ENCODE measurements around the gene SPATA3.
"Not testable (repeated sequence)": the region's sequence is repeated elsewhere in the genome, so short reads cannot be mapped to it uniquely, and the experiment has no call there.

Gene SPATA3

DNA sequence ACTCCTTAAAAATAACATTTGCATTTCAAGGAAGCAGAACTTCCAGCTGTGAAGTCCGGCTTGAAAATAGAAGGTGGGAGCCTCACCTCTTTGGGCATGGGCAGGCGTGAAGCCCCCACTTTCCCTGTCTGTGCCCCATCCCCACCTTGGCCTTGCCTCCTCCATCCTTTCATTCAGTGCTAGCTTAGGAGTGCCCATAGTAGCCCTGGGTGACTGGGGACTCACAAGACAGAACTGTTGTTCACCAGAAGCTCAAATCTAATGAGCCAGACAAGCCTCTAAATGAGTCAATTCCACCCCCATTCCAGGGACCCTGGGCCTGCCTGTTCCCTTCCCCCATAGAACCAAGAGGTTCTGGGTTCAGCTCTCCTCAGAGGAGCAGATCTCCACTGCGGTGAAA, 20.0 kb downstream of the SPATA3 start:
- no peak overlapping the region for H3K4me3 Mint-ChIP-seq
- peaks cover 30% of the 10 kb centered on the region for H3K27me3 Mint-ChIP-seq (ENCODE audit: low read depth)
- no peaks in the 10 kb centered on the region for H3K4me1 Mint-ChIP-seq (ENCODE audit: low read depth)
- H3K9me3 Mint-ChIP-seq, result no peaks in the 10 kb centered on the region
- no peaks in the 10 kb centered on the region for H3K36me3 Mint-ChIP-seq (ENCODE audit: low read depth)
- no peak overlapping the region for H3K27ac Mint-ChIP-seq

DNA sequence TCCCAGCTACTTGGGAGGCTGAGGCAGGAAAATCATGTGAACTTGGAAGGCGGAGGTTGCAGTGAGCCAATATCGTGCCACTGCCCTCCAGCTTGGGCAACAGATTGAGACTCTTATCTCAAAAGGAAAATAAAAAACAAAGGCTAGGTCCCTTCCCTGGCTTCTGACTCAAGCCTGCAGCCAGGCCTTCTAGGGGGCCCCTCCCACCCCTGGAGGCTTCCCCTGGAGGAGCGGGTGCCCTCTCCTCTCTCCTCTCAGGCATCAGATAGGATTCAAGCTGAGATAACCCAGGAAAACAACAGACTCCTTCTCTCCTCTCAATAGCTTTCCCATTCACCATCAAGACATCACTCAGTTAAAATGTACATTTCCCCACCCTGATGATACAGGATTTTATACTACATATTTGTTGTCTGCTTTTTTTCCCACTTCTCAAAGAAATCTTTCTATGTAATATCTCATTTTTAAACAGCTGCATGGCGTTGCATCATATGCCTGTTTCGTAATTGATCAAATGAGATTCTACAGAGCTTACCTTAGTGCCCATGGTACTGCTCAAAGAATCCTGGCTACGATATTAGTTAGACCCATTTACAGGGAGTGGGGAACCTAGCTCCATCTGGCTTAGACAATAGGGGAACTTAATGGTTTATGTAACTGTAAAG, 20.8 kb downstream of the SPATA3 start:
- Mint-ChIP-seq H3K4me3 (no peak overlapping the region), H3K4me1 (ENCODE audit: low read depth) (no peaks in the 10 kb centered on the region), H3K27me3 (ENCODE audit: low read depth) (peaks cover 38% of the 10 kb centered on the region), H3K9me3 (no peaks in the 10 kb centered on the region), H3K36me3 (ENCODE audit: low read depth) (no peaks in the 10 kb centered on the region), H3K27ac (no peak overlapping the region)

DNA sequence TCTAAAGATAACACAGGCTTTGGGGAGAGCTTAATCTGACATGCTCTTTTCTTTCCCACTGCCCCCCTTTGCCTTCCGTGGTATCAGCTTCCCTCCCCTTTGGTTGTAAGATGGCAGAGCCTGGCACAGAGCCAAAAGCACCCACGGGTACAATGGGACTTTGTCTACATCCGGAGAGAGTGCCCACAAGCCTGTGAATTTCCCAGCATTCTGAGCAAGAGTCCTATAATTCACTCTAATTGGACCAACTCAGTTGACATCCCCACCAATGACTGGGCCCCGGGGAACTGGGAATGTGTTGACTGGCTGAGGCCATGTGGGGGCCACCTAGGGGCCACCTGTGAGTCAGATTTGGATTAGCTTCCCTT, 21.3 kb downstream of the SPATA3 start:
- Mint-ChIP-seq H3K4me3 (no peak overlapping the region), H3K36me3 (ENCODE audit: low read depth) (no peaks in the 10 kb centered on the region), H3K27me3 (ENCODE audit: low read depth) (peaks cover 39% of the 10 kb centered on the region), H3K27ac (no peak overlapping the region), H3K9me3 (no peaks in the 10 kb centered on the region), H3K4me1 (ENCODE audit: low read depth) (no peaks in the 10 kb centered on the region)

DNA sequence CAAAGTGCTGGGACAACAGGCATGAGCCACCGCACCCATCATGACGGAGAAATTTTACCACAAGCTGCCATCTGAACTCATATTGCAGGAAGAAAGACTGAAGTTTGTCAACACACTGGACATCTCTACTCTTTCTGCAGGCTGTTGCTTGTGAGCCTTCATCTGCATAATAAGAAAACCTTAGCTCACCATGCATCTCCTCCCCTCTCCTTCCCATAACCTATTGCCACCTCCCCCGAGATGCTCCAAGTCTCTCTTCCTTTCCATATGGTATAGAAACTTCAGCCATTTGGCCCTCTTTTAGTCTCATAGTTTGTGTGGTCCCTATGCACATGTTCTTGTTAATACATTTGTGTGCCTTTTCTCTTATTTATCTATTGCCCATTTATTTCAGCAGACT, 22.3 kb downstream of the SPATA3 start:
- H3K9me3 Mint-ChIP-seq, result no peaks in the 10 kb centered on the region
- H3K4me3 Mint-ChIP-seq, result no peak overlapping the region
- H3K27ac Mint-ChIP-seq, result no peak overlapping the region
- H3K27me3 Mint-ChIP-seq (ENCODE audit: low read depth), result peaks cover 34% of the 10 kb centered on the region
- H3K36me3 Mint-ChIP-seq (ENCODE audit: low read depth), result no peaks in the 10 kb centered on the region
- H3K4me1 Mint-ChIP-seq (ENCODE audit: low read depth), result no peaks in the 10 kb centered on the region

DNA sequence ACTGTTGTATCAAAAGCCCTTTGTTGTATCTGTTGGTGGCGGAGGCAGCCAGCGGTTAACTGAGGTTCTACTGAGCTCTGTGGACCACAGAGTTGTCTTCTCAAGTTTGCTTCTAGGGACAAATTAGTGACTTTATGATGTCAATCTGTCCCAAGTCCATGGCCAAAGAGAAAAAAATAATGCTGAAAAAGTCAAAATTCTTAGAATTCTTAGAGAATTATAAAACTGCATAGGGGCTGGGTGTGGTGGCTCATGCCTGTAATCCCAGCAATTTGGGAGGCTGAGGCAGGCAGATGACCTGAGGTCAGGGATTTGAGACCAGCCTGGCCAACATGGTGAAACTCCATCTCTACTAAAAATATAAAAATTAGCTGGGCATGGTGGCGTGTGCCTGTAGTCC, 29.1 kb downstream of the SPATA3 start:
- H3K27me3 Mint-ChIP-seq (ENCODE audit: low read depth), result peaks cover 26% of the 10 kb centered on the region
- H3K9me3 Mint-ChIP-seq; H3K27ac Mint-ChIP-seq; H3K4me1 Mint-ChIP-seq (ENCODE audit: low read depth); H3K36me3 Mint-ChIP-seq (ENCODE audit: low read depth); H3K4me3 Mint-ChIP-seq: not testable (repeated sequence)

DNA sequence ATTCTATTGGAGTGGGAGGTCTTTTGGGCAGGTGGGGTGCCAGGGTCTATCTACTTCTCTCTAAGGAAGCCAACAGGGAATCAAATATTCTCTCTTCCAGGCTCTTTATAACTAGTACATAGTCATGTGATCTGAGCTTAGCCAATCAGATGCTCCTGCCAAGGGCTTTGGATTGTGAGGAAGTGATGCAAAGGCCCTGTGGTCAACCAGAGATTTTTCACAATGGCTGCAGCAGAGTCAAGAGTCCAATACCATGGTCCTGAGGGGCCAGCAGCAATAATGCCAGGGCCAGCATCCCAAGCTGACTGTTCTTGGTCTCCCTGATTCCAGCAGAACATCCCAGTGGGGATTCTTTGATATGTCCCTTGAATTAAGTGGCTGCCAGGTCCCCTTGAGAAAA, 33.0 kb downstream of the SPATA3 start:
- H3K36me3 Mint-ChIP-seq (ENCODE audit: low read depth), result no peaks in the 10 kb centered on the region
- peaks cover 32% of the 10 kb centered on the region for H3K27me3 Mint-ChIP-seq (ENCODE audit: low read depth)
- no peak overlapping the region for H3K4me3 Mint-ChIP-seq
- H3K27ac Mint-ChIP-seq, result no peak overlapping the region
- H3K9me3 Mint-ChIP-seq, result no peaks in the 10 kb centered on the region
- H3K4me1 Mint-ChIP-seq (ENCODE audit: low read depth), result no peaks in the 10 kb centered on the region

DNA sequence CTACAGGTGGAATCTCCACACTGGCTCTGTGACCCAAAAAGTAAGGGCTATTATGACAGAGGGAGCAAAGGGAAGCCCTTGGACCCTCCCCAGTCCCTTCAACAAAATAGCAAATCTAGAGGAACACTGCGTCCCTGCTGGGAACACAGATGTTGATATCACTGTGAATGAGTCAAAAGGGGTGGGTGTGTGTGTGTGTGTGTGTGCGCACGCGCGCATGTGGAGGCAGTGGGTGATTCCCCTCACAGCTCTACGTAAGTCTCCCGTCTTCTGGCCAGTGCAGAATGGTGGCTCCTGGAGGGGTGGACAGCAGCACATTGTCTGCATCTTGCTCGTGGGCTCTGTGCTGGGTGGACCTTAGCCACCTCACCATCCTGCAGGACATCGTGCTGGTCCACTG, 33.6 kb downstream of the SPATA3 start:
- Mint-ChIP-seq H3K4me3 (no peak overlapping the region), H3K36me3 (ENCODE audit: low read depth) (no peaks in the 10 kb centered on the region), H3K4me1 (ENCODE audit: low read depth) (no peaks in the 10 kb centered on the region), H3K27me3 (ENCODE audit: low read depth) (peaks cover 39% of the 10 kb centered on the region), H3K9me3 (no peaks in the 10 kb centered on the region), H3K27ac (no peak overlapping the region)

DNA sequence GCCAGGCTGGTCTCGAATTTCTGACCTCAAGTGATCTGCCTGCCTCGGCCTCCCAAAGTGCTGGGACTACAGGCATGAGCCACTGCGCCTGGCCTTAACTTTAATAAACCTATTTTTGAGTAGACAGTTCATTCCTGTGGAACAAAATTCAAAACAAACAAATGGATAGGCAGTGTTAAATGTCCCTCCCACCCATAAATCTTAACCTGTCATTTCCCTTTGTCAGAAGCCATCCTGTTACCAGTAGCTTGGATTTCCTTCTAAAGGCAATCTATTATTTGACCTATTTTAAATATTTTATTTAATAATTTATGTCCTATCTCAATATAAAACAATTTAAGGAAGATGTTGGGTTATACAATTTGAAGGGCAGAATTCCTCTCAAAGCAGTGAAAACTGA, 34.8 kb downstream of the SPATA3 start:
- Mint-ChIP-seq H3K4me1 (ENCODE audit: low read depth) (no peaks in the 10 kb centered on the region), H3K4me3 (no peak overlapping the region), H3K27ac (no peak overlapping the region), H3K9me3 (no peaks in the 10 kb centered on the region), H3K36me3 (ENCODE audit: low read depth) (no peaks in the 10 kb centered on the region), H3K27me3 (ENCODE audit: low read depth) (peaks cover 49% of the 10 kb centered on the region)

DNA sequence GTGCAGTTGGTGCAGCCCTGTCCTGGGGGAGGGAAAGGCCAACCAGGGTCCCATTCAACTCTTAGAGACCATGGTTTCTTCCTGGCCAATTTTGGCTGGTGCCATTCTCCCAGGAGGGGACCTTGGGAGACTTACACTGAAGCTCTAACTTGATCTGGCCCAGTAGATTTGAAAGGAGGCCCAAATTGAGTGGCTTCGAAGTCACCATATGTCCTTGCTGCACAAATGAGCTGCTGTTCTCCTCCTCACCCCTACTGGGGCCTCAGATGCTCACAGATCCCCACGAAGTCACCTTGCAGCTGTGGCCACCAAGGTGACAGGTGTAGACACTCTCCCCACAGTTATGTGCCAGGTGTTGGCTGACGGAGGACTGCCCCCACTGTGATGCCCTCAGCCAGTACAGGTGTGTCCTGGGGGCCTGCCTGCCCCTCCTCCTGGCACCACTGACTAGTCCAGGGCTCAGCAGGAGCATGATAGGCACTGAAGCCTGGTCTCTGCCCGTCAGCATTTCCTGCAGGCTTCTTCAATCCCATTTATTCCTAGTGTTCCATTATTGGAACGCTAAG, 36.7 kb downstream of the SPATA3 start:
- Mint-ChIP-seq H3K36me3 (ENCODE audit: low read depth) (no peaks in the 10 kb centered on the region), H3K4me3 (no peak overlapping the region), H3K27me3 (ENCODE audit: low read depth) (peaks cover 60% of the 10 kb centered on the region), H3K4me1 (ENCODE audit: low read depth) (peaks cover 2% of the 10 kb centered on the region), H3K27ac (no peak overlapping the region), H3K9me3 (no peaks in the 10 kb centered on the region)

DNA sequence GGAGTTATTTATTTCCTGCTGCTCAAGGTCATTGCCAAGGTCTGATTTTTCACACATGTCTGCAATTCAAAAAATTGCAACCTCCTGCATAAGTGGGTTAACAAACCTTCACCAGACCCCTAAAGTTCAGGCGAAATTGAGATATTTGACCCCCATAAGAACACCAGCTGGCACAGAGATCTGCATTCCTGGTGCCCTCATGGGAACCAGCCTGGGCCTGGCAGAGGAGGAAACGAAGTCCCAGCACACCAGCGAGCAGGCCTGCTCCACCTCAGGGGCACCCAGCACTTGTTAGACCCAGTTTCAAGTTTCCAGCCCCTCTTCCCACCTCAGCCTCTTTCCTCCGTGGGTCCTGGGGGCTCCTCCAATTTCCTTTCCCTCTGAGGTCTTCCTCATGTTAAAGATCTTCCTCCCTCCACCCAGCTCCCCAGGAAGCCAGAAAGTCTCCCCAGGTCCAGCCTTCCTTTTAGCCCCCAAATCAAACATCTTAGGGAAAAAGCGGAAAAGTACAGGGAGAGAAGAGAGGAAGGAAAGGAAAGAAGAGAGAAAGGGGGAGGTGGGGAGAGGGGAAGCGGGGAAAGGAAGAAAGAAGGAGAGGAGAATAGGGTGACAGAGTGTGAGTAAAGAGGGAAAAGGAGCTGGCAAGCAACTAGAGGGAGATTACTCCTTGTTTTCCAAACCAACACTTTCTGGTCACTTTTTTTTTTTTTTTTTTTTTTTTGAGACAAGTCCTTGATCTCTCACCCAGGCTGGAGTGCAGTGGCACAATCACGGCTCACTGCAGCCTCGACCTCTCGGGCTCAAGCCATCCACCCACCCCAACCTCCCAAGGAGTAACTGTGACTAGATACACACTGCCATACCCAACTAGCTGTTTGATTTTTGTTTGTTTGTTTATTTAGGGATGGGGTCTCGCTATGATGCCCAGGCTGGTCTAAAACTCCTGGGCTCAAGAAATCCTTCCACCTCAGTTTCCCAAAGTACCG, 37.5 kb downstream of the SPATA3 start:
- Mint-ChIP-seq H3K27ac (no peak overlapping the region), H3K4me3 (no peak overlapping the region), H3K4me1 (ENCODE audit: low read depth) (peaks cover 2% of the 10 kb centered on the region), H3K9me3 (no peaks in the 10 kb centered on the region), H3K27me3 (ENCODE audit: low read depth) (peaks cover 65% of the 10 kb centered on the region), H3K36me3 (ENCODE audit: low read depth) (no peaks in the 10 kb centered on the region)

DNA sequence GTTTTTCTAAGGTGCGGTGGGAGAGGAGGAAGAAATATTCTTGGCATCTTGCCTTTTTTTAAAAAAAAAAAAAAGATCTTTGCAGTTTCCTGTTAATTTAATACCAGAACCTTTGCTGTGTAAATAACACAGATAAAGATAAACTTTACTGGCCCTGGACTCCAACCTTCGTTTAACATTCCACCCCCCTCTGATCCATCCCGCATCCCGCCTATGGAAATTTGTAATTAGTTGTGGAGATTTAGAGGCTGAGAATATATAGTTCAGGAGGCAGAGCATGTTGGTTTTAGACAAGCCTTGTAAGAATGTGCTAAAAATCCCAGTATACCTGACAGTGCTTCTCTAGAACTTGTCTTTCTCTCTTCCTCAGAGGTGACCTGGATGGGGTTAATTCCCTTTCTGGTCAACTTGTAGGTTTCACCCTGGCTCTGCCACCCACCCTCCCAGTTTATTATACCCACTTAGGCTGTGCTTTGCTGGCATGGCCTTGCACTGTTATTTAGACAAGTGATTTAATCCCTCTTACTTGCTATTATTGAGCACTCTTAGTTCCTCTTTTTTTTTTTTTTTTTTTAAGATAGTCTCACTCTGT, 38.5 kb downstream of the SPATA3 start:
- H3K27me3 Mint-ChIP-seq (ENCODE audit: low read depth), result peaks cover 74% of the 10 kb centered on the region

DNA sequence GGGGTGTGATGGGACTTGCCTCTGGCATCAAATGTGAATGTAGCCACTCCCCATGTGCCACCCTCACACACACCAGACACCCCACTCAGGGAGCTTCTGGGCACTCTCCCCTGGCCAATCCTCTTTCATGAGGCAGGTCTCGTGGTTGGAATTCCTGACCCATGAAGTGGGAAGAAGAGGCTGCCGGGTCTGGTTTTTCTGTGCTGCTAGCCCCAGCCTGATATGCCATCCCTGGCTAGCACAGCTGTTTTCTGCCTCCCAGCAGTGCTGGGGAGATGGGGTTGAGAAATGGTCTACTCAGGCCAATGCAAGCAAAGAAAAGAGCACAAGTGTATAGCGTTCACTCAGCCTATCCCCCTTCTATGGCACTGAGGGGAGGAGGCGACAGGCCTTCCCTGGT, 40.2 kb downstream of the SPATA3 start:
- Mint-ChIP-seq H3K9me3 (no peaks in the 10 kb centered on the region), H3K36me3 (ENCODE audit: low read depth) (no peaks in the 10 kb centered on the region), H3K27me3 (ENCODE audit: low read depth) (peaks cover 85% of the 10 kb centered on the region), H3K4me3 (no peak overlapping the region), H3K27ac (no peak overlapping the region), H3K4me1 (ENCODE audit: low read depth) (peaks cover 2% of the 10 kb centered on the region)

More for the DNA sequence above, 38.5 kb downstream of the SPATA3 start:
- Mint-ChIP-seq H3K27ac (no peak overlapping the region), H3K36me3 (ENCODE audit: low read depth) (no peaks in the 10 kb centered on the region), H3K4me3 (no peak overlapping the region), H3K4me1 (ENCODE audit: low read depth) (peaks cover 2% of the 10 kb centered on the region), H3K9me3 (no peaks in the 10 kb centered on the region)

DNA sequence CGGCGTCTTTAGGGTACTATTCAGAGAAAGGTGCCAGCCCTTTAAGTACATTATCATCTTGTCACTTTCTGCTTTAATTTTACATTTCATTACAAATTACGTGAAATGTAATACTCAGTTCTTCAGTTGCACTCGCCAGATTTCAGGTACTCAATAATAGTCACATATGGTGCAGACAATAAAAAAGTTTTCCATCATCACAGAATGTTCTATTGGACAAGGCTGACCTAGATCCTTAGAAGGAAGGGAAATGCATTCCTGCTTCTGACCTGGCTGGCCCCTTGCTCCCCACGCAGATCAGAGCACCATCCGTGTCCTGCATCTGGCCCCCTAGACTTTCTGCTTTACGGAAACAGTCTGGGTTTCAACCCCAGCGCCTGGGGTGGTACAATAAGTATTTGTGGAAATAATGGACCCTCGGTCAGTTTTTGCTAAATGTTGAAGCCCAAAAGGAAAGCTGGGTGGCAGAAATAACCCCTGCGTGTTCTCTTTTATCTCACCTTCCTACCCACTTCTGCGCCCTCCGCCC, 40.7 kb downstream of the SPATA3 start:
- Mint-ChIP-seq H3K27me3 (ENCODE audit: low read depth) (peaks cover 87% of the 10 kb centered on the region), H3K4me3 (peak overlapping the region; percentile 15), H3K9me3 (no peaks in the 10 kb centered on the region)

DNA sequence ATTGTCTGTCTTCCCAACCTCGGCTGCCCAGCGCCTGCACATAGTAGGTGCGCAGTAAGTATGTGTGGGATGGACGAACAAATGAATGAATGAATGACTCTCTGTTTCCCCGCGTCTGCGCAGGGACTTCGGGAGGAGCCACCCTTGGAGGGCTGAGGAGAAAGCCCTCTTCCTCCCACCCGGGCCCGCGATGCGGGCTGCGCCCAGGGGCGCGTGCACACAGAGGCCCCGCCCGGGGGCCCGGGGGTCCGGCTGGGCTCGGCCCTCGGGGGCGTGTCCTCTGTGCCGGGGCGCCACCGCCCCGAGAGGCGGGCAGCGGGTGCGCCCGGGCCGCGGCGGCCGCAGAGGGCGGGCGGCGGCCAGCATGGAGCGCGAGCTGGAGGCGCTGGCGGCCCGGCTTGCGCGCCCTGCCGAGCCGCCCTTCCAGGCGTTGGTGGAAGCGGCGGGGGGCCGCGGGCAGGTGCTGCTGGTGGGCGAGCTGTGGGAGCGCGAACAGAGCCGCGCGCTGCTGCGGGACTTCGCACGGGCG, 41.3 kb downstream of the SPATA3 start, which contains the start of gene C2orf72:
TSS of gene C2orf72 (plus strand) at position 322 of the 529 bp plus-strand sequence. CDS start at position 365, 43 bp downstream.
- H3K36me3 Mint-ChIP-seq (ENCODE audit: low read depth), result no peaks in the 10 kb centered on the region
- no peaks in the 10 kb centered on the region for H3K9me3 Mint-ChIP-seq
- H3K4me3 Mint-ChIP-seq, result peak within 1 kb of the TSS; percentile 48
- peaks cover 2% of the 10 kb centered on the region for H3K4me1 Mint-ChIP-seq (ENCODE audit: low read depth)
- H3K27ac Mint-ChIP-seq, result no peak within 1 kb of the TSS
- peaks cover 87% of the 10 kb centered on the region for H3K27me3 Mint-ChIP-seq (ENCODE audit: low read depth)

More for the DNA sequence above, 40.7 kb downstream of the SPATA3 start:
- peaks cover 2% of the 10 kb centered on the region for H3K4me1 Mint-ChIP-seq (ENCODE audit: low read depth)
- H3K36me3 Mint-ChIP-seq (ENCODE audit: low read depth), result no peaks in the 10 kb centered on the region
- no peak overlapping the region for H3K27ac Mint-ChIP-seq

Data from T-helper 1 cell treated with Interleukin-12 subunit alpha and Interleukin-12 subunit beta and Interleukin-4 antibody, amounts not matched to agents 30 μg/mL and 1 μg/mL, for 36 hours (primary cell).